ENCODE data around the gene USP21. TPM values are rescaled to one million over a fixed set of nuclear protein-coding genes. Genes with fewer than 3 reads are reported as not detected.
A peak's percentile ranks its signal among the peaks of the same experiment; 100 is the strongest.

Gene USP21
- total and polyA plus RNA-seq, 9 of the 15 experiments (the other 6 are each of a cell fraction or from before 2014, with no cell fraction given): 4.9 to 52.4 (median 21.6) TPM

- TF ChIP-seq MNT (conservative IDR thresholded peaks at IDR 0.05) (0 out of 4 replicates have a peak, but pooled peaks of 1 of the 2 experiments have one; percentile 1), IFI16 (CRISPR knock-in tag; IDR thresholded peaks at IDR 0.05) (no peak), MXI1 (IDR thresholded peaks at IDR 0.05; ENCODE audit: low read depth, low read length) (no peak), FOXA3 (CRISPR knock-in tag; conservative IDR thresholded peaks at IDR 0.05 in 1 of 2, IDR thresholded peaks at IDR 0.05 in 1 of 2) (no peak), TFE3 (CRISPR knock-in tag; IDR thresholded peaks at IDR 0.05) (no peak), MAZ (CRISPR knock-in tag; conservative IDR thresholded peaks at IDR 0.05 in 1 of 2, IDR thresholded peaks at IDR 0.05 in 1 of 2) (0 out of 4 replicates have a peak, but pooled peaks of 1 of the 2 experiments have one; percentile 25), HNRNPH1 (optimal IDR thresholded peaks at IDR 0.05; ENCODE audit: low read depth, low read length) (no peak), ID3 (CRISPR knock-in tag; IDR thresholded peaks at IDR 0.05) (no peak), ID3 (tag; IDR thresholded peaks at IDR 0.05) (no peak), CHAMP1 (IDR thresholded peaks at IDR 0.05) (no peak), KDM1A (IDR thresholded peaks at IDR 0.05) (no peak), ZNF764 (CRISPR knock-in tag; IDR thresholded peaks at IDR 0.05; ENCODE audit: low read depth) (no peak), CREB5 (CRISPR knock-in tag; IDR thresholded peaks at IDR 0.05) (no peak), GABPA (tag; conservative IDR thresholded peaks at IDR 0.05; ENCODE audit: low read depth) (0 out of 2 replicates have a peak, but pooled peaks have one; percentile 18)
Observed at GRCh38 chr1:161119092-161119903, 40.0 kb upstream of the USP21 start (continued).
